ENCODE measurements around the gene NCOA3.

DNA sequence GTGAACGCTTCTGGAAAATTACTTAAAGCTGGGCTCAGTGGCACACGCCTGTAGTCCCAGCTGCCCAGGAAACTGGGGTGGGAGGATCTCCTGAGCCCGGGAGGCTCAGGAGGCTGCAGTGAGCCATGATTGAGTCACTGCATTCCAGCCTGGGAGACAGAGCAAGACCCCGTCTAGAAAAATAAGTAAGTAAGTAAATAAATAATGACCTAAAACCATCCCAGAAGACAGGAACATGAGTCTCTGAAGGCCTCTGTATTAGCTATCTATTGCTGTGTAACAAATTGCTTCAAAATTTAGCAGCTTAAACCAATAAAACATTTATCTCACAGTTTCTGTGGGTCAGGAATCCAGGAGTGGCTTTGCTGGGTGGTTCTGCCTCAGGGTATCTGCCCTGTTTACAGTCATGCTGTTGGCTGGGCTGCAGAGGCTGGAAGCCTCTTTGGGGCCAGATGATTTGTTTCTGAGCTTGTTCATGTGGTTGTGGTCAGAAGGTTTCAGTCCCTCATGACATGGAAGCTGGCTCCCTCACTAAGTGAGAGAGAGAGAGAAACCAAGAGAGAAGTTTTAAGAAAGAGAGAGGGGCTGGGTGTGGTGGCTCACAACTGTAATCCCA, 48.4 kb upstream of the NCOA3 start:
- TF ChIP-seq POLR2AphosphoS5 (IDR thresholded peaks at IDR 0.05): no peak
- TF ChIP-seq, protein P1, sequence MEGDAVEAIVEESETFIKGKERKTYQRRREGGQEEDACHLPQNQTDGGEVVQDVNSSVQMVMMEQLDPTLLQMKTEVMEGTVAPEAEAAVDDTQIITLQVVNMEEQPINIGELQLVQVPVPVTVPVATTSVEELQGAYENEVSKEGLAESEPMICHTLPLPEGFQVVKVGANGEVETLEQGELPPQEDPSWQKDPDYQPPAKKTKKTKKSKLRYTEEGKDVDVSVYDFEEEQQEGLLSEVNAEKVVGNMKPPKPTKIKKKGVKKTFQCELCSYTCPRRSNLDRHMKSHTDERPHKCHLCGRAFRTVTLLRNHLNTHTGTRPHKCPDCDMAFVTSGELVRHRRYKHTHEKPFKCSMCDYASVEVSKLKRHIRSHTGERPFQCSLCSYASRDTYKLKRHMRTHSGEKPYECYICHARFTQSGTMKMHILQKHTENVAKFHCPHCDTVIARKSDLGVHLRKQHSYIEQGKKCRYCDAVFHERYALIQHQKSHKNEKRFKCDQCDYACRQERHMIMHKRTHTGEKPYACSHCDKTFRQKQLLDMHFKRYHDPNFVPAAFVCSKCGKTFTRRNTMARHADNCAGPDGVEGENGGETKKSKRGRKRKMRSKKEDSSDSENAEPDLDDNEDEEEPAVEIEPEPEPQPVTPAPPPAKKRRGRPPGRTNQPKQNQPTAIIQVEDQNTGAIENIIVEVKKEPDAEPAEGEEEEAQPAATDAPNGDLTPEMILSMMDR (IDR thresholded peaks at IDR 0.05): no peak
- TF ChIP-seq POLR2A (IDR thresholded peaks at IDR 0.05): no peak
